ENCODE measurements around the gene PRKAG2.

The PRKAG2 gene

DNA sequence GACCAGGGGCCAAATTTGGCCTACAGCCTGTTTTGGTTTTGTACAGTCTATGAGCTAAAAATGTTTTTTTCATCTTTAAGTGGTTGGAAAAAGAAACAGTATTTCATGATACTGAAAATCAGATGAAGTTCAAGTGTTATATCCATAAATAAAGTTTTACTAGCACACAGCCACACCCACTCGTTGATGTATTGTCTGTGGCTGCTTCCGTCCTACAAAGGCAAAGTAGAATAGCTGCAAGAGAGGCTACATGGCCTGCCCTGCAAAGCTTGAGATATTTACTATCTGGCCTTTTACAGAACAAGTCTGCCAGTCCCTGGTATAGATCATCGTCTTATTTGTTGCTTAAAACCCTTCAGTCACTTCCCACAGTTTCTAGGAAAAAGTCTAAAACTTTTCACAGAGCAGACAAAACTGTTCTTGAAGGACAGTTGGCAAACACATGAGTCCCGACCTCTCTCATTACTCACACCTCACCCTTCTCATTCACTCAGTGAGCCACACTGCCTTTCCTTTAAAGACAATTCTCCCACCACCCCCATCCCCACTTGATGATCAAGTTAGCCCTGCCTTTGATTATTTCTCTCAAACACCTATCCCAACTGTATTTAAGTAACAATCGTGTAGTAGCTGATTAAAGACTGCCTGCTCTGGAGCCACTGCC is 367.1 kb downstream of the PRKAG2 start:
- TF ChIP-seq, protein P1, sequence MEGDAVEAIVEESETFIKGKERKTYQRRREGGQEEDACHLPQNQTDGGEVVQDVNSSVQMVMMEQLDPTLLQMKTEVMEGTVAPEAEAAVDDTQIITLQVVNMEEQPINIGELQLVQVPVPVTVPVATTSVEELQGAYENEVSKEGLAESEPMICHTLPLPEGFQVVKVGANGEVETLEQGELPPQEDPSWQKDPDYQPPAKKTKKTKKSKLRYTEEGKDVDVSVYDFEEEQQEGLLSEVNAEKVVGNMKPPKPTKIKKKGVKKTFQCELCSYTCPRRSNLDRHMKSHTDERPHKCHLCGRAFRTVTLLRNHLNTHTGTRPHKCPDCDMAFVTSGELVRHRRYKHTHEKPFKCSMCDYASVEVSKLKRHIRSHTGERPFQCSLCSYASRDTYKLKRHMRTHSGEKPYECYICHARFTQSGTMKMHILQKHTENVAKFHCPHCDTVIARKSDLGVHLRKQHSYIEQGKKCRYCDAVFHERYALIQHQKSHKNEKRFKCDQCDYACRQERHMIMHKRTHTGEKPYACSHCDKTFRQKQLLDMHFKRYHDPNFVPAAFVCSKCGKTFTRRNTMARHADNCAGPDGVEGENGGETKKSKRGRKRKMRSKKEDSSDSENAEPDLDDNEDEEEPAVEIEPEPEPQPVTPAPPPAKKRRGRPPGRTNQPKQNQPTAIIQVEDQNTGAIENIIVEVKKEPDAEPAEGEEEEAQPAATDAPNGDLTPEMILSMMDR (IDR thresholded peaks at IDR 0.05; ENCODE audit: low read depth, low read length), result no peak

DNA sequence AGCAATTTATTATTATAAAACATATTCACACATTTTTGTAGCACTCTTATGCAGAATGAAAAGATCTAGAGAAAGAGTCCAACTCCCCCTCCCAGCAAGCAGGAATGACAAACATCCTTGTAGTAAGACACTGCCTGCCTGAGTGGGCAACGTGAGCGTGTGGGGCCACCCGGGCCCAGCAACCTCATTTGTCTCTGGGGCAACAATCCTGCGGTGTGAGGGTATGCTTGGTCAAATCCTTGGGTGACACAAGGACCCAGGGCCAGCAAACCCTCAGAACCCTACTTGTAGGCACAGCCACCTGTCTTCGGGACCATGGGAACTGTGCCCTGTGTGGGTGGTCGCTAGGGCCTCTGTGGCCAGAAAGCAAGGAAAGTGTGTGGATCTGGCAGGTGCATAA is 367.9 kb downstream of the PRKAG2 start:
- TF ChIP-seq, protein P1 (IDR thresholded peaks at IDR 0.05; ENCODE audit: low read depth, low read length), result no peak
- H3K4me3 ChIP-seq (ENCODE audit: low read depth, low read length), result no peak overlapping the region

More for the DNA sequence above, 367.1 kb downstream of the PRKAG2 start:
- no peak overlapping the region for H3K4me3 ChIP-seq (ENCODE audit: low read depth, low read length)

DNA sequence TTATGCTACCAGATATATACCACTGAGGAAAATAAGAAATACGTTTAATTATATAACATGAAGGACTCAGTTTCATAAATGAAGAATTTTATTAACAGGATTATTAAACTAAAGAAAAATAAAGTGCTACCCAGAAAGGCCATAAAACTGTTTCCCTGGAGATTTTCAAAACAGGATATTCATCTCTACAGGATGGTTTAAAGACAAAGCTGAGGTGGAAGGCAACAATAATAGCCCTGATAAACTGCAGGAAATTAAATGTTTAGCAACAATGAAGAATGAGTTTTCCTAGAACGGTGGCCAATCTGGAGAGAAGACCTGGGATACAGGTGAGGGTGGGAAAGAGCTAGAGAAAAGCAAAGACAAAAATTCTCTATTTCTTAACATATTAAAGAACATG is 369.1 kb downstream of the PRKAG2 start:
- H3K4me3 ChIP-seq (ENCODE audit: low read depth, low read length), result no peak overlapping the region
- TF ChIP-seq, protein P1 (IDR thresholded peaks at IDR 0.05; ENCODE audit: low read depth, low read length), result no peak

DNA sequence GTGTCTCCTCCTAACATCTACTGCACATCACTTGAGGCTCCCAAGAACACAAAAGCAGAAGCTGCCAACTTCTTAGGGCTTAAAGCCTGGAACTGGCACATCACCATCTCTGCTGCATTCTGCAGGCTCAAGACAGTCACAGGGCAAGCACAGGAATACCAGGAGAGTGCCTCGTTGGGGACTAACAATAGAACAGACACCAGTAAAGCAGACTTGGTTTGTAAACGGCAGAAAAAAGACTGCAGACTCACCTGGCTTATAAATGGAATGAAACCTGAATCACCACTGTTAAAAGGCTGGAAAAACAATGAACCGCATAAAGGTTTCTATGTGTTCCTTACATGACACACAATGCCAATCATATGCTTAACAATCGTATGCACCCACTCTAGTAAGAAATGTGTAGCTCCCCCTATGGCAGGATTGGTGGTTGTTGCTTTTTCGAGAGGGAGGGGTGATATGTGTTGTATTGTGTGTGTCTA is 370.0 kb downstream of the PRKAG2 start:
- TF ChIP-seq, protein P1 (IDR thresholded peaks at IDR 0.05; ENCODE audit: low read depth, low read length), result no peak

More for the DNA sequence above, 370.0 kb downstream of the PRKAG2 start:
- no peak overlapping the region for H3K4me3 ChIP-seq (ENCODE audit: low read depth, low read length)

Measured in WI38 (cell line).